BLaER1 treated with 17β-estradiol and CSF1 and Interleukin-3, amounts not matched to agents 10 nM and 100 nM (cell line): ENCODE measurements around the gene TMEM164.
A peak's percentile ranks its signal among the peaks of the same experiment; 100 is the strongest.

Source experiments
- H3K27ac ChIP-seq, 11 experiments: shearing (Covaris generic); formaldehyde crosslinking; 2 replicates each; pipeline ENCODE4 v1.8.1; 2022
- H3K27me3 ChIP-seq, 11 experiments: shearing (Covaris generic); formaldehyde crosslinking; 2 replicates each; pipeline ENCODE4 v1.8.1; 2022
- H3K36me3 ChIP-seq, 11 experiments: shearing (Covaris generic); formaldehyde crosslinking; 2 replicates each; pipeline ENCODE4 v1.8.1; 2022
- H3K4me1 ChIP-seq, 10 experiments: shearing (Covaris generic); formaldehyde crosslinking; 2 replicates each; pipeline ENCODE4 v1.8.1; 2022
- H3K4me2 ChIP-seq, 11 experiments: shearing (Covaris generic); formaldehyde crosslinking; 2 replicates each; pipeline ENCODE4 v1.8.1; 2022
- H3K4me3 ChIP-seq, 10 experiments: shearing (Covaris generic); formaldehyde crosslinking; 2 replicates each; pipeline ENCODE4 v1.8.1; 2022
- H3K9ac ChIP-seq, 11 experiments: shearing (Covaris generic); formaldehyde crosslinking; 2 replicates each; pipeline ENCODE4 v1.8.1; 2022
- H3K9me3 ChIP-seq, 11 experiments: shearing (Covaris generic); formaldehyde crosslinking; replicated peaks in 1 of 11; 2 replicates each; pipeline ENCODE4 v1.8.1; 2022
- H4K20me1 ChIP-seq, 11 experiments: shearing (Covaris generic); formaldehyde crosslinking; 2 replicates each; pipeline ENCODE4 v1.8.1; 2022
- Cebpa-rat ChIP-seq, 11 experiments: shearing (Covaris generic); IDR thresholded peaks; 2 replicates each; pipeline ENCODE4 v1.8.1; 2022

The TMEM164 gene

DNA sequence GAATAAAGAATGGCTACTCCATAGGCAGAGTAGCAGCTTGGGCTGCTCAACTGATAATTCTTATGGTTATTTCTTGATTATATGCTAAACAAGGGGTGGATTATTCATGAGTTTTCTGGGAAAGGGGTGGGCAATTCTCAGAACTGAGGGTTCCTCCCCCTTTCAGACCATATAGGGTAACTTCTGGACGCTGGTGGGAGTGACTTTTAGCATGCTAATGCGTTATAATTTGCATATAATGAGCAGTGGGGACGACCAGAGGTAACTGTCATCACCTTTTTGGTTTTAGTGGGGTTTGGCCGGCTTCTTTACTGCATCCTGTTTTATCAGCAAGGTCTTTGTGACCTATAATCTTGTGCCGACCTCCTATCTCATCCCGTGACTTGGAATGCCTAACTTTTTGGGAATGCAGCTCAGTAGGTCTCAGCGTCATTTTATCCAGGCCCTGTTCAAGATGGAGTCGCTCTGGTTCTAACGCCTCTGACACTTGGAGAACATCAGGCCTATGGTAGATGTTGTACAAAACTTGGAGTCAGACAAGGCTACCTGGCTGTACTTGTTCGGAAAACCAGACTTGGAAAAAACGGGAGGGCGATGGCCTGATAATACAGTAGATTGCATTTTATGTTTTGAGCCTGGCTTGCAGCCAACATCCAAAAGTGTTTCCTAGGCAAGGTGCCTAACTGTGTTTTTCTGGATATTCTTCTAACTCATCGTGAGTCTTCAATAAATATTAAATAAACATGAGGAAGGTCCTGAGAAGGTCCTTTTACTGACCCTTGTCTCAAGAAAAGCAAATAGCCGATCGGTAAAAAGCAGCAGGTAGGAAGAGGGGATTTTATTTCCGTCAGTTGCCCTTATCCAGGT, 1.8 kb upstream of the TMEM164 start:
- peaks cover 10 to 30% (median 26%) of the 10 kb centered on the region in 11 experiments; a peak in 19 of 22 replicates for H4K20me1 ChIP-seq
- no peak overlapping the region for H3K27ac ChIP-seq
- H3K9ac ChIP-seq: no peak overlapping the region
- H3K27me3 ChIP-seq: peaks cover 58 to 83% (median 80%) of the 10 kb centered on the region in 11 experiments
- no peak for TF ChIP-seq Cebpa-rat (IDR thresholded peaks at IDR 0.05)
- H3K4me3 ChIP-seq: no peak overlapping the region
- peak overlapping the region in 2 of 11 experiments; percentile 51 to 63; a peak in 3 of 22 replicates for H3K4me2 ChIP-seq
- peaks cover 16 to 33% (median 20%) of the 10 kb centered on the region in 10 experiments for H3K4me1 ChIP-seq
- H3K36me3 ChIP-seq: no peaks in the 10 kb centered on the region
- peaks cover 0 to 10% (median 0%) of the 10 kb centered on the region in 11 experiments; a peak in 2 of 22 replicates for H3K9me3 ChIP-seq

DNA sequence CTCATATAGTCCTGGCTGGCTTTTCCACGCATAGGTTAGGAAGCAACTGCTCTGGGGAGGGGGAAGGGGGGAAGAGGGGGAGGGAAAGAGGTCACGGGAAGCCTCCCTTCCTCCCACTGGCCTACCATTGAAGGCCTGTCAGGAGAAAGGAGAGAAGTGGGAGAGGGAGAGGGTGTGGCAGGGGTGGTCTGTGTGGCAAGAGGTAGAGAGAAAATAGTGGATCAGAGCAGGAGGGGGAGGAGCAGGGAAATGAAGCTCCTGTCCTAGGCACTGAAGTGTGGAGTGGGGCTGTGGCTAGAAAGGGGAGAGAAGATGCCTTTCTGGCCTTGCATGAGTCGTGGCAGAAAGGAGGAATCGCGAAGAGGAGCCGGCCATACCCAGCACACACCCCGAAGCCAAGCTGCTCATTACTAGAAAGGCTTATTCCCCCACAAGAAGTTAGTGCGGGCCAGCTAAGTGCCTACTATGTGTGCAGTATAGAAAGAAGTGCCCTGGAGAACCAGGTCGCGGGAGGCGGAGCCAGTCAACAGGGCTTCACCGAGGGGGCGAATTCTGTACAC, 1.1 kb upstream of the TMEM164 start:
- H3K4me2 ChIP-seq: peak overlapping the region; percentile 4 to 67 (median 52); a peak in 17 of 22 replicates
- no peak for TF ChIP-seq Cebpa-rat (IDR thresholded peaks at IDR 0.05)

DNA sequence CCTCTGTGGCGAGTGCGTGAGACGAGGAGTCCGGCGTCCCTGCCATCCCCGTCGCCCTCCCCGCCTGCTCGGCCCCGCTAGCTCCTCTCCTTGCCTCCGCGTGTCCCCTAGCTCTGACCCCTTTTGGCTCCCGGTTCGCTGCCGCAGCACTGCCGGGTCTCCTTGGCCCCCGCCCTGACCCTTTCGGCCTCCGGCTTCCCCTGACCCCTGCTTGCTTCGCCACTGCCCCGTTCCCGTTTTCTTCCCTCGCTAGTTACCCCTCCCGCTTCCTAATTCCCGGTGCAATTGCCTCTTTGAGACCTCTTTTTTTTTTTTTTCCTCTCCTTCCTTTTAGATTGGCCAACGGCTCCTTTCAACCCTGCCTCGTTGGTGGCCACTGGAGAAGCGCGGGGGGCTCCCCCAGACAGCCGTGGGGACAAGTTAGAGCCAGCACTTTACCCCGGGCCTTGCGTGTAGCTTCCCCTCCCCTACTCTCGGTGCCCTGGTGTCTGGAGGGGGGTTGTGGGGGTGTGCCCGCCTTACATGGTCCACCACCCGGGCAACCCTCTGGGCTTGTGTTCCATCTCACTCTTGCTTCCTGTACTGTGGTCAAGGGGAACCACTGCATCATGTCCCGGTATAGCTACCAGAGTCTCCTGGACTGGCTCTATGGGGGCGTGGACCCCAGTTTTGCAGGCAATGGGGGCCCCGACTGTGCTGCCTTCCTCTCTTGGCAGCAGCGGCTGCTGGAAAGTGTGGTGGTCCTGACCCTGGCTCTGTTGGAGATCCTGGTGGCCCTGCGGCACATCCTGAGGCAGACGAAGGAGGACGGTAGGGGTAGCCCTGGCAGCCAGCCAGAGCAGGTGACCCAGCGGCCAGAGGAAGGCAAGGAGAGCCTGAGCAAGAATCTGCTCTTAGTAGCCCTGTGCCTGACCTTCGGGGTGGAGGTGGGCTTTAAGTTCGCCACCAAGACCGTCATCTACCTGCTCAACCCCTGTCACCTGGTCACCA, 548 bp downstream of the TMEM164 start:
- H3K36me3 ChIP-seq: peaks cover 0 to 3% (median 0%) of the 10 kb centered on the region in 11 experiments; a peak in 1 of 22 replicates
- peak overlapping the region; percentile 56 to 78 (median 72) for H3K4me3 ChIP-seq
- H3K4me2 ChIP-seq: peak overlapping the region; percentile 60 to 90 (median 85)
- H3K27ac ChIP-seq: peak overlapping the region; percentile 57 to 92 (median 85)
- peaks cover 60 to 85% (median 80%) of the 10 kb centered on the region in 11 experiments for H3K27me3 ChIP-seq
- peaks cover 17 to 54% (median 36%) of the 10 kb centered on the region in 11 experiments; a peak in 20 of 22 replicates for H4K20me1 ChIP-seq
- peaks cover 0 to 10% (median 0%) of the 10 kb centered on the region in 11 experiments; a peak in 2 of 22 replicates for H3K9me3 ChIP-seq
- H3K4me1 ChIP-seq: peaks cover 16 to 56% (median 26%) of the 10 kb centered on the region in 10 experiments
- peak overlapping the region; percentile 78 to 90 (median 85) for H3K9ac ChIP-seq
- no peak for TF ChIP-seq Cebpa-rat (IDR thresholded peaks at IDR 0.05)

More for the DNA sequence above, 1.1 kb upstream of the TMEM164 start:
- Histone ChIP-seq H3K4me1 (peaks cover 16 to 40% (median 22%) of the 10 kb centered on the region in 10 experiments), H3K27ac (peak overlapping the region in 9 of 11 experiments; percentile 30 to 92 (median 85); a peak in 15 of 22 replicates), H3K9ac (peak overlapping the region in 9 of 11 experiments; percentile 78 to 88 (median 85); a peak in 15 of 22 replicates), H3K4me3 (peak overlapping the region; percentile 56 to 78 (median 72); a peak in 14 of 20 replicates), H3K9me3 (peaks cover 0 to 10% (median 0%) of the 10 kb centered on the region in 11 experiments; a peak in 2 of 22 replicates), H3K36me3 (no peaks in the 10 kb centered on the region), H4K20me1 (peaks cover 17 to 37% (median 30%) of the 10 kb centered on the region in 11 experiments; a peak in 19 of 22 replicates), H3K27me3 (peaks cover 58 to 83% (median 80%) of the 10 kb centered on the region in 11 experiments)

DNA sequence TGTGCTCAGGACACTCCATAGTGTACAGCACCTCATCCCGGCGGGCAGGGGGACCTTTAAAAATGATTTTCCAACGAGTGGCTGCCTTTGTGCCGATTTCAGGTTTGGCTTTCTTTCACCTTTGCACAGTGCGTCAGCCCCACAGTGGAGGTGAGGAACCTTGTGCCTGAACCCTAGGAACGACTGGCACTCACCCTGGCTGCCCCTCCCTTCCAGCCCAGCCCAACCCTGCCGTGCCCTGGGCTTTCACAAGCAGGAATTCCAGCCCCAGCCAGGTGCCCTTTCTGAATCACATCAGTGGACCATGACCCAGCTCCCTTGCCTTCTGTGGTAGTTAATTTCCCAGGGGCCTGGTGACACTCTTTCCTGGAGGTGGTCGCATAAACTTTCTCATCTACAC, 1.3 kb downstream of the TMEM164 start:
- H3K27me3 ChIP-seq: peaks cover 64 to 85% (median 81%) of the 10 kb centered on the region in 11 experiments
- H3K36me3 ChIP-seq: peaks cover 0 to 6% (median 0%) of the 10 kb centered on the region in 11 experiments; a peak in 1 of 22 replicates
- peaks cover 0 to 10% (median 0%) of the 10 kb centered on the region in 11 experiments; a peak in 2 of 22 replicates for H3K9me3 ChIP-seq
- H3K27ac ChIP-seq: no peak overlapping the region
- TF ChIP-seq Cebpa-rat (IDR thresholded peaks at IDR 0.05): no peak
- peak overlapping the region; percentile 60 to 90 (median 85) for H3K4me2 ChIP-seq
- H3K4me1 ChIP-seq: peaks cover 16 to 57% (median 26%) of the 10 kb centered on the region in 10 experiments
- H3K4me3 ChIP-seq: peak overlapping the region in 9 of 10 experiments; percentile 56 to 78 (median 72); a peak in 15 of 20 replicates
- H4K20me1 ChIP-seq: peaks cover 17 to 57% (median 40%) of the 10 kb centered on the region in 11 experiments; a peak in 20 of 22 replicates
- H3K9ac ChIP-seq: peak overlapping the region in 8 of 11 experiments; percentile 84 to 90 (median 86); a peak in 9 of 22 replicates

DNA sequence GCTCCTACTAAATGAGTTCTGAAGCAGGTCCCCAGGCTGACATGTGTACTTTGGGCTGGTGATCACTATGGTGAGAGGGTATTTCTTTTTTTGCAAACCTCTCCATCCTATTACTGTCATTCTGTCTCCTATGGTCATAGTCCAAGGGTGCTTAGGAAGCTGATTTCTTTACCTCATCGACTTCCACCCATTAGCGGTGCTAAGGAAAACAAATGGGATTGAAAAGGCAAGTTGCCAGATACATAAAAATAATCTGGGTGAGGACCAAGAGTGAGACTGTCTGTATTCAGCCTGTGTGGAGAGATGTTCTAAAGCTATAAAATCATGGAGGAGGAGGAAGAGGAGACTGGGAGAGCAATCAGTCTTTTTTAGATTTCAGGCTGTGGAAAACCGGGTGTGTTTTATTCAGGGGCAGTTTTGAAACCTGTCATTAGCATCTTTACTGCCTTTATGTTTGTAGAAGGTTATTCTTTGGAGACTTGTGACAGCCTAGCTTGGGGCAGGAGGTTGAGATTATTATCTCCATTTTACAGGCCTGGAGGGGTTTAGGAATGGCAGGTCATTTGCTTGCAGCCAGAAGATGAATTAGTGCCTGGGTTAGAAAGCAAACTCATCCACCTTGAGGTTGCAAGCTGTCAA, 1.9 kb downstream of the TMEM164 start:
- H3K36me3 ChIP-seq: peaks cover 0 to 6% (median 0%) of the 10 kb centered on the region in 11 experiments; a peak in 1 of 22 replicates
- H3K4me2 ChIP-seq: peak overlapping the region; percentile 60 to 90 (median 85); a peak in 21 of 22 replicates
- H3K27me3 ChIP-seq: peaks cover 66 to 85% (median 81%) of the 10 kb centered on the region in 11 experiments

DNA sequence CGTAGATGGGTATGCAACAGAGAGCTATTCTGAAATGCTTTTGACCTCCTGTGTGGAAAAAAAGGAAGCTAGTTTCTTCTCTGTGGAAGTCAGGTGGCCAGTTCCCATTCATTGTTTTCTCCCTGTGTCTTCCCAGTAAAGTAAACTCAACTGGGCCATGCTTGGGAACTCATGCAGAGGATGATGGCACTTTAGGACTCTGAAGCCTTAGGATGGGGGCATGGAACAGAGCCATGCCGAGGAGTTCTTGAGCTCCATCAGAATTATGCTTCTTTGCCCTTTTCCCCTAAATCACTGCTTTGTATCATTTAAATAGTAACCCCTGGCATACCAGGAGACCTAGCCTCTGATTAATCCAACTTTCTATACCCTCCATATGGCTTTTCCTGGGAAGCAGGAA, 3.2 kb downstream of the TMEM164 start:
- H3K4me1 ChIP-seq: peaks cover 16 to 68% (median 26%) of the 10 kb centered on the region in 10 experiments
- TF ChIP-seq Cebpa-rat (IDR thresholded peaks at IDR 0.05): no peak

More for the DNA sequence above, 1.9 kb downstream of the TMEM164 start:
- H4K20me1 ChIP-seq: peaks cover 17 to 60% (median 41%) of the 10 kb centered on the region in 11 experiments; a peak in 20 of 22 replicates
- no peak overlapping the region for H3K27ac ChIP-seq
- peaks cover 16 to 57% (median 26%) of the 10 kb centered on the region in 10 experiments for H3K4me1 ChIP-seq
- peaks cover 0 to 10% (median 0%) of the 10 kb centered on the region in 11 experiments; a peak in 2 of 22 replicates for H3K9me3 ChIP-seq
- H3K4me3 ChIP-seq: peak overlapping the region in 3 of 10 experiments; percentile 56 to 72 (median 69); a peak in 6 of 20 replicates
- no peak for TF ChIP-seq Cebpa-rat (IDR thresholded peaks at IDR 0.05)
- H3K9ac ChIP-seq: peak overlapping the region in 3 of 11 experiments; percentile 84 to 90 (median 88); a peak in 4 of 22 replicates

More for the DNA sequence above, 3.2 kb downstream of the TMEM164 start:
- H3K9me3 ChIP-seq: peaks cover 0 to 10% (median 0%) of the 10 kb centered on the region in 11 experiments; a peak in 2 of 22 replicates
- H3K27me3 ChIP-seq: peaks cover 67 to 85% (median 81%) of the 10 kb centered on the region in 11 experiments
- peaks cover 0 to 6% (median 0%) of the 10 kb centered on the region in 11 experiments; a peak in 3 of 22 replicates for H3K36me3 ChIP-seq
- peak overlapping the region in 1 of 10 experiments; percentile 69; a peak in 1 of 20 replicates for H3K4me3 ChIP-seq
- no peak overlapping the region for H3K27ac ChIP-seq
- H4K20me1 ChIP-seq: peaks cover 17 to 69% (median 41%) of the 10 kb centered on the region in 11 experiments; a peak in 20 of 22 replicates
- H3K4me2 ChIP-seq: peak overlapping the region in 5 of 11 experiments; percentile 16 to 90 (median 87); a peak in 10 of 22 replicates
- H3K9ac ChIP-seq: no peak overlapping the region
